Karpas-422 (cell line): Measurements from ENCODE around the gene ME3. TPM values are rescaled to one million over a fixed set of nuclear protein-coding genes. Genes with fewer than 3 reads are reported as not detected.

Experiments used
- DNase-seq: peaks from one replicate; pipeline ENCODE4 v3.0.0-alpha.2; 2015
- H2AFZ ChIP-seq: fragments of 200-600 bp; sonication (generic); 2 replicates; pipeline ENCODE4 v1.6.1; 2014; ENCODE audit warnings: antibody characterized with exemption, low read length, mixed read lengths
- H3K27ac ChIP-seq: fragments of 200-600 bp; sonication (generic); 2 replicates; pipeline ENCODE4 v1.5.1; 2014; ENCODE audit warnings: mild to moderate bottlenecking, low read length, moderate library complexity
- H3K27me3 ChIP-seq: fragments of 200-600 bp; sonication (generic); 2 replicates; pipeline ENCODE4 v1.6.1; 2014; ENCODE audit warnings: low read length, mixed read lengths
- H3K36me3 ChIP-seq: fragments of 200-600 bp; sonication (generic); 2 replicates; pipeline ENCODE4 v1.6.1; 2014; ENCODE audit warnings: low read length, mixed read lengths; ENCODE audit not compliant: insufficient read depth
- H3K4me1 ChIP-seq: fragments of 200-600 bp; sonication (generic); 2 replicates; pipeline ENCODE4 v1.6.1; 2014; ENCODE audit warnings: mild to moderate bottlenecking, low read length, mixed read lengths
- H3K4me2 ChIP-seq: fragments of 200-600 bp; sonication (generic); 2 replicates; pipeline ENCODE4 v1.6.1; 2014; ENCODE audit warnings: low read length, low read depth, mild to moderate bottlenecking; ENCODE audit not compliant: poor library complexity, severe bottlenecking
- H3K4me3 ChIP-seq: fragments of 200-600 bp; sonication (generic); 2 replicates; pipeline ENCODE4 v1.5.1; 2014; ENCODE audit warnings: mild to moderate bottlenecking, antibody characterized with exemption, low read length, mixed read lengths
- H3K79me2 ChIP-seq: fragments of 200-600 bp; sonication (generic); 2 replicates; pipeline ENCODE4 v1.6.1; 2014; ENCODE audit warnings: mild to moderate bottlenecking, low read length, mixed read lengths
- H3K9ac ChIP-seq: fragments of 200-600 bp; sonication (generic); 2 replicates; pipeline ENCODE4 v1.6.0; 2014; ENCODE audit warnings: low read length
- H3K9me2 ChIP-seq: fragments of 200-600 bp; sonication (generic), shearing (Covaris generic); replicated peaks from 2 replicates; pipeline ENCODE4 v1.6.0; 2014; ENCODE audit warnings: mild to moderate bottlenecking, low read length, moderate library complexity; ENCODE audit not compliant: insufficient read depth
- H3K9me3 ChIP-seq: fragments of 300-700, 200-600 bp; sonication (generic); 2 replicates; pipeline ENCODE4 v1.6.1; 2014; ENCODE audit warnings: low read length, mixed read lengths
- H4K20me1 ChIP-seq: fragments of 200-600 bp; sonication (generic); 2 replicates; pipeline ENCODE4 v1.6.1; 2014; ENCODE audit warnings: mild to moderate bottlenecking, antibody characterized with exemption, low read length, low read depth; ENCODE audit not compliant: insufficient read depth
- total RNA-seq: library from RNA; depleted of rRNA; stranded (reverse); fragments of >200 nt; shearing (Covaris generic); gene quantifications from 2 replicates; pipeline ENCODE4 v1.2.3, GENCODE V29; 2014; ENCODE audit warnings: low replicate concordance

ME3 gene
- total RNA-seq, 1 experiment from 2014 or later = not detected

DNA sequence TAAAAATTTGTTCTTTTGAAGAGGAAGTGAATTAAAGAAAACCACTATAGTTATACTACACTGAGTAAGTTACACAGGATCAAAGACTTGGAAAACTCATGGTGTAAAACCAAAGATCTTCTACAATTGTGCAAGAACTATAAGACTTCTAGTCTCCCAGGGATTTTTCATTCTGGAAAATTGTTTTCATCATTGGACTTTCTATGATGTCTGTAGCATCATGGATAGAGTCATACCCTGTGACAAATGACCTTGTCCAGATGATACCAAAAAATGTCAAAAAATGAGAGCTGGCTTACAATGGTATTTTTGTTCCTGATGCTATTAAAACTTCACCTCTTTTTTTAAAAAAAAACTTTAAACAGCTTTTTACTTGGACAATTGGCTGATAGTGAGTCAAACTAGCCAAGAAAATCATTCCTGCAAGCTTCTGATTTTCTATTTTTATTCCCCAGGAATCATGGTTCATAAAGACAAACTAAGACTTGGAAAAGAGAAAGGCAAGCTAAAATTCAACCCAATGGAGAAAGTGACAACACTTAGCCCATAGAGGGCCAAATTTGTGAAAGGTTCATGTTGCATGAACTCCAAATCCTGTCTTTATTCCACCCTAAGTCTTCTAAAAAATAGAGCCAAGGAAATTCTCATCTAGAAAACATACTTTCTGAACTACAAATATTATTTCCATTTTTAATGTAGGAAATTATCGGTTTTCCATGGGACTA is 30.7 kb downstream of the ME3 start:
- Histone ChIP-seq H3K27me3 (0 out of 2 replicates have a peak, but pooled peaks cover 2% of the 10 kb centered on the region), H3K9me3 (no peaks in the 10 kb centered on the region), H2AFZ (no peak overlapping the region), H4K20me1 (no peaks in the 10 kb centered on the region), H3K36me3 (no peaks in the 10 kb centered on the region), H3K4me1 (no peaks in the 10 kb centered on the region), H3K4me2 (no peak overlapping the region), H3K4me3 (no peak overlapping the region), H3K9ac (no peak overlapping the region), H3K9me2 (no peaks in the 10 kb centered on the region; the same call in 1 of the 2 replicates), H3K79me2 (no peaks in the 10 kb centered on the region), H3K27ac (no peak overlapping the region)
- no peak for DNase-seq

DNA sequence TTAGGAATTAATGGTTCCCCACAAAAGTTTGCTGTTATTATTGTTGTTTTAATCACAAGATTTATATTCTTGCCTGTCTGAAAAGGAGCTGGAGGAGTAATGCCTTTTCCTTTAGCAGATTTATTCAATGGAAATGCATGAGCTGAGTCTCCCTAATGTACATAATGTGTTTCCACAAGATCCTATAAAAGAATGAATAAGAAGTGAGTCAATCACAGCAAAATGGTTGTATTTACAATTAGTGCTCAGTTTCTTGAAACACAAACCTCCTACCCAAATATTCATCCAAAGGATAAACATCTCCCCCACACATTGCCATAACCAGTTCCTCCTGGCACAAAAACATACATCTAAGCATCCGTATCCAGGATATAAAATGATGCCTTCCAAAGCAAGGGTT is 33.3 kb downstream of the ME3 start:
- Histone ChIP-seq H3K9me3 (no peaks in the 10 kb centered on the region), H3K9me2 (no peaks in the 10 kb centered on the region; the same call in 1 of the 2 replicates), H3K4me2 (no peak overlapping the region), H4K20me1 (no peaks in the 10 kb centered on the region), H3K27me3 (peaks cover 2% of the 10 kb centered on the region; the same call in 1 of the 2 replicates), H3K9ac (no peak overlapping the region), H3K79me2 (no peaks in the 10 kb centered on the region), H3K4me3 (no peak overlapping the region), H3K4me1 (no peaks in the 10 kb centered on the region), H2AFZ (no peak overlapping the region), H3K27ac (no peak overlapping the region), H3K36me3 (no peaks in the 10 kb centered on the region)
- no peak for DNase-seq

DNA sequence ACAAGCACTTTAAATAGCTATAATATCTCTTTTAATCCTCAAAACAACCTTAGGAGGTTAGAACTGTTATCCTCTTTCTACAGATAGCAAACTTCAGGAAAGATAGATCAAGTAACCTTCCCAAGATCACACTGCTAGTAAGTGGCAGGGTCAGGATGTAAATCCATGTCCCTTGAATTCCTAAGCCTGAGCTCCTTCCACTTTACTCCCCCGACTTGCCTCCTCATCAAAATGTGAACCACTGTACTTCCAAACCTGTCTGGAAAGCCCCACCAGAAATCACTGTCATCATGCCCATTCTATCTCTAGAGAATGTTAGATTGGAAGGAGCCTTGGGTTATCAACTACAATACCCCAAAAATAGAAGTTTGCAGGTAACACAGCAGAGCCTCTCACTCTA is 33.7 kb downstream of the ME3 start:
- H3K27me3 ChIP-seq = peaks cover 2% of the 10 kb centered on the region; the same call in 1 of the 2 replicates
- H3K27ac ChIP-seq = no peak overlapping the region
- H3K4me2 ChIP-seq = no peak overlapping the region
- no peak for DNase-seq
- no peaks in the 10 kb centered on the region for H3K4me1 ChIP-seq
- no peaks in the 10 kb centered on the region for H3K9me3 ChIP-seq
- no peak overlapping the region for H3K4me3 ChIP-seq
- no peak overlapping the region for H2AFZ ChIP-seq
- H4K20me1 ChIP-seq = no peaks in the 10 kb centered on the region
- H3K9me2 ChIP-seq = no peaks in the 10 kb centered on the region; the same call in 1 of the 2 replicates
- no peaks in the 10 kb centered on the region for H3K36me3 ChIP-seq
- H3K79me2 ChIP-seq = no peaks in the 10 kb centered on the region
- no peak overlapping the region for H3K9ac ChIP-seq

DNA sequence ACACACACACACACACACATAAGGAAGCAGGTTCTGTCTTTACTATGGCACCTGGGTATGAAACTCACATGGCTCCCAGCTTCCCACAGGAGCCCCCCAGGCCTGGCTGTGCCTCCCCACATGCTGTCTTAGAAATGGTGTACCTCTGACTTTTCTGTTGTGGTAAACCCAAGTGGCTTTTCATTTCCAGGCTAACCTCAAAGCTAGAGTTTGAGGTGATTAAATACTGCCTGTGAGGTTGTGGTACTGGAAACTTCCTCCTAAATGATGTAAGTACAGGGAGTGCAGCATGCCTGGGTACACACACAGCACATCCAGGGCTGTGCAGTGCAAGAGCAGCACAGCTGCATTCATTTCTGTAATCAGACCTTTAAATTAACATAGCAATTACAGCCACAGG is 34.4 kb downstream of the ME3 start:
- no peak for DNase-seq
- H3K9me3 ChIP-seq = no peaks in the 10 kb centered on the region
- no peak overlapping the region for H2AFZ ChIP-seq
- H3K36me3 ChIP-seq = no peaks in the 10 kb centered on the region
- peaks cover 2% of the 10 kb centered on the region; the same call in 1 of the 2 replicates for H3K27me3 ChIP-seq
- H4K20me1 ChIP-seq = no peaks in the 10 kb centered on the region
- no peak overlapping the region for H3K9ac ChIP-seq
- H3K9me2 ChIP-seq = no peaks in the 10 kb centered on the region; the same call in 1 of the 2 replicates
- H3K79me2 ChIP-seq = no peaks in the 10 kb centered on the region
- no peak overlapping the region for H3K27ac ChIP-seq
- H3K4me1 ChIP-seq = no peaks in the 10 kb centered on the region
- no peak overlapping the region for H3K4me3 ChIP-seq
- H3K4me2 ChIP-seq = no peak overlapping the region

DNA sequence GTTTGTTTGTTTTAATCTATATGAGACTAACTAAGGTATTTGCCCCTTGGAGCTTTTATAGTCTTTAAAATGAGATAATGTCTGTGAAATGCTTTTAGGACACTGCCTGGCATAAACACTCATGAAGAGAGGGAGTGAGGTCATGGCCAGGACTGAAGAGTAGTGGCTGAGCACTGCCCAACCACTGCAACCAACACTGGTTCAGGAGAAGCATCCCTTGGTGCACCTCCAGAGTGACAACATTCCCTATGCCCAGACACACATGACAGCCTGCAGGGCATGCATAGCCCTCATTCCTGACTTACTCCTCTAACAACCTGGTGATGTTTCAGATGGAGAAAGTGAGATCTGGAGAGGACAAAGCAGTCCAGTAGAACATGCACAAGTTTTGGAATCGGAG is 36.1 kb downstream of the ME3 start:
- Histone ChIP-seq H4K20me1 (no peaks in the 10 kb centered on the region), H3K4me2 (no peak overlapping the region), H3K27ac (no peak overlapping the region), H3K4me3 (no peak overlapping the region), H3K36me3 (no peaks in the 10 kb centered on the region), H3K27me3 (peaks cover 2% of the 10 kb centered on the region; the same call in 1 of the 2 replicates), H3K9me3 (no peaks in the 10 kb centered on the region), H3K9ac (no peak overlapping the region), H3K4me1 (no peaks in the 10 kb centered on the region), H3K9me2 (no peaks in the 10 kb centered on the region; the same call in 1 of the 2 replicates), H2AFZ (no peak overlapping the region), H3K79me2 (no peaks in the 10 kb centered on the region)
- DNase-seq = no peak

DNA sequence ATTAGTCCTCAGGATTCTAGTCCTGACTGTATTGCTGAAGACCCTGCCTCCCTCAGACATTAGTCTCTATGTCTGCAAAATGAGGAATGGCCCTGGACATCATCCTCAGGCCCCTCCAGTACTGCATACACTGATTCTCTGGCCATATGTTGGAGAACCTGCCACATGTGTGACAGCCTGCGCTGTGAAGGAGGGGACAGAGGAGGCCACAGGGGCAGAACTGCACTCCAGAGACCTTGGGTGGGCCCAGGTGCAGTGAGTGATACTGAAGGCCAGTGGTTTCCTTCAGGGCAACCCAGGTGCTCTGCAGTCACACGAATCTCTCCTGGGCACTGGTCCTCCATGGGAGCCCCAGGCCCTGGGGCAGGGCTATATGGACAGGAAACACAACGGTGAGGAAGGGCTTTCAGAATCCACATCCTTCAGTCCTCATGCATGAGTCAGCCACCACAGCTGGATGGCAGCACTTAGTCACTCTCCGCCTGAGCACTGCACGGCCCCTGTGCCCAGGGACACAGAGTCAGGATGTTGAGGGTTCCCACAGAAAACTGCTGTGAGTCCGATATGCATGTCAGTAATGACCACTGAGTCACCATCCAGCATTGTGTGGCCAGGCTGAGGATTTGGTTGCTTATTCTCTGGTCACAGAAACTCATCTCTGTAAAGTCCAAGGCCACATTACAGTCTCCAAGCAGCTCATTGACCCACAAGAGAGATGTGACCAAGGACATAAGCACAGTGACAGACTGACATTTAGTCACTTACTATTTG is 39.7 kb downstream of the ME3 start:
- H3K9me2 ChIP-seq = no peaks in the 10 kb centered on the region
- no peaks in the 10 kb centered on the region for H3K36me3 ChIP-seq
- DNase-seq = peak; percentile 64
- no peak overlapping the region for H3K4me3 ChIP-seq
- no peaks in the 10 kb centered on the region for H3K79me2 ChIP-seq
- H2AFZ ChIP-seq = no peak overlapping the region
- no peaks in the 10 kb centered on the region for H4K20me1 ChIP-seq
- no peaks in the 10 kb centered on the region; the same call in 1 of the 2 replicates for H3K27me3 ChIP-seq
- no peaks in the 10 kb centered on the region for H3K4me1 ChIP-seq
- no peak overlapping the region for H3K4me2 ChIP-seq
- H3K9me3 ChIP-seq = no peaks in the 10 kb centered on the region
- H3K27ac ChIP-seq = no peak overlapping the region
- no peak overlapping the region for H3K9ac ChIP-seq

DNA sequence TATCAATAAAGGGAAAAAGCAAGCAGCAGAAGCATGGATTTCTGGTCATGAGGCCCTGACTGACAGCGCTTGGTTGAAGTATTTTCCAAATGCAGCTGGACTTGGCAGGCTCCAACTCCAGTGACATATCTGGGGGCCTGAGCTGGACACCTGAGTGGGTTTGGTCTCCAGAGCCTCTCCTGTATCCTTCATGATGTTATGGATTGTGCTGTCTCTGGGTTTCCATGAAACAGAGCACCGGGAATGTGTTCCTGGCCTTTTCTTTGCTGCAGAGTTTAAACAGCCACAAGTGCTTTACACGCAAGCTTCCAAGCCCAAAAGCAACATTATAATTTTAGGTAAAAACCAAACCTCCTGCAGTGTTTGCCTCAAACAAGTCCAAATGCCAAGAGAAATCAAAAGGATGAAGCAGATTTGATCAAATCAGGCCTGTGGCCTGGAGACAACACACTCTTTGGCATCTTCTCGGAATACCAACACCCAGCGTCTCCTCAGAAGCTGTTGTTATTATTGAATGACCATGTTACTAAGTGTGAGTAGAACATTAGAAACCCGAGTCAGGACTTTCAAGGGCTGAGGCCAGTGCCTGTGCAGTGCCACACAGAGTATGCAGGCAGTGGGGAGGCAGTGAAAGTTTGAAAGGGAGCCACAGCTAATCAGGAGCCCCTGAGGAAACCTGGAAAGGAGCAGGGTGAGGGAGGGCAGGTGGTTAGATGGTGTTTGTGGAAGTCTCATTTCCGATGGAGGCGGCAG is 42.0 kb downstream of the ME3 start:
- no peaks in the 10 kb centered on the region for H3K79me2 ChIP-seq
- H4K20me1 ChIP-seq = no peaks in the 10 kb centered on the region
- no peaks in the 10 kb centered on the region for H3K9me3 ChIP-seq
- no peaks in the 10 kb centered on the region for H3K36me3 ChIP-seq
- H3K27me3 ChIP-seq = no peaks in the 10 kb centered on the region; the same call in 1 of the 2 replicates
- H3K4me1 ChIP-seq = no peaks in the 10 kb centered on the region
- H3K27ac ChIP-seq = no peak overlapping the region
- no peak for DNase-seq
- no peak overlapping the region for H3K4me3 ChIP-seq
- H2AFZ ChIP-seq = no peak overlapping the region
- no peaks in the 10 kb centered on the region for H3K9me2 ChIP-seq
- no peak overlapping the region for H3K4me2 ChIP-seq
- no peak overlapping the region for H3K9ac ChIP-seq
